Hypothalamus (tissue), 51 donors: ENCODE data around the gene CYP2D6.
"Not testable (repeated sequence)": the region's sequence is repeated elsewhere in the genome, so short reads cannot be mapped to it uniquely, and the experiment has no call there.

Source experiments
- DNase-seq, 51 donors: peaks; one replicate each; lab custom pipeline; 2025; lab: John Stamatoyannopoulos, UW

Gene CYP2D6

GRCh38 chr22:42160251-42160650 is 29.6 kb upstream of the CYP2D6 start:
- DNase-seq, result no peak

DNA sequence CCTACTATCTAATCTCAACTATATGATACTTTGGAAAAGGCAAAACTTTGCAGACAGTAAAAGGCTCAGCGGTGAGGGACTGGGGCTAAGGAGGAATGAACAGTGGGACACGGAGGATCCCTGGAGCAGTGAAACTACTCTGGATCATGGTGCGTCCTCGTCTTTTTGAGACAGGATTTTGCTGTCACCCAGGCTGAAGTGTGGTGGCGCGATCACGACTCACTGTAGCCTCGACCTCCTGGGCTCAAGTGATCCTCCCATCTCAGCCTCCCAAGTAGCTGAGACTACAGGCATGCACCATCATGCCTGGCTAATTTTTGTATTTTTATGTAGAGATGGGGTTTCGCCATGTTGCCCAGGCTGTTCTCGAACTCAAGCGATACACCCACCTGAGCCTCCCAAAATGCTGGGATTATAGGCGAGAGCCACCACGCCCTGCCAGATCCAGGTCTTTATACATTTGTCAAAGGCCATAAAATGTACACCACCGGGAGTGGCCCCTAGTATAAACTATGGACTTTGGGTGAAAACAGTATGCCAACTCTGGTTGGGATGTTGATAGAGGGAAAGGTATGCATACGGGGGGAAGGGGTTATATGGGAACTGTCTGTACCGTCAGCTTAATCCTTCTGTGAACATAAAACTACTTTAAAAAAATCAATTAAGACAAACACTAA is 28.0 kb upstream of the CYP2D6 start:
- DNase-seq, result no peak

- DNase-seq, result no peak
These were observed 26.0 kb upstream of the CYP2D6 start for GRCh38 chr22:42156598-42156997.

DNA sequence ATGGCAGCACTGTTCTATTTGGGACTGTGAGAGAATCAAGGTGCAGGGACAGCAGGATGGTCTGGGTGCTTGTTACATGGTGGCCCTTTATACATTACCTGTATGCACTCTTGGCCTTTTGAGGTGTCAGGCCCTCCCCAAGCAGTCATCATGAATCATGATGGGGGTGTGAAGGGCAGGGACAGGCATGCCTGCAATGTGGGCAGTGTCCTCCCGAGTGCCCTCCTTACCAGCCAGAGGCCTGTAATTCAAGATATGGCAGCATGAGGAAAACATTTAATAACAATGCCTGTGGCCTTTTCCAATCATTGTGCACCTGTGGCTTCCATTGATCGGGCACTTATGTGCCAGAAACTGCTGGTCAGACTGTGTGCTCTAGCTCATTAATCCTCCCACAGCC is 25.5 kb upstream of the CYP2D6 start:
- no peak for DNase-seq

GRCh38 chr22:42155053-42155543 is 24.5 kb upstream of the CYP2D6 start:
- no peak for DNase-seq

GRCh38 chr22:42154293-42155052 is 23.9 kb upstream of the CYP2D6 start:
- no peak for DNase-seq

GRCh38 chr22:42152661-42153270 is 22.2 kb upstream of the CYP2D6 start:
- no peak for DNase-seq

DNA sequence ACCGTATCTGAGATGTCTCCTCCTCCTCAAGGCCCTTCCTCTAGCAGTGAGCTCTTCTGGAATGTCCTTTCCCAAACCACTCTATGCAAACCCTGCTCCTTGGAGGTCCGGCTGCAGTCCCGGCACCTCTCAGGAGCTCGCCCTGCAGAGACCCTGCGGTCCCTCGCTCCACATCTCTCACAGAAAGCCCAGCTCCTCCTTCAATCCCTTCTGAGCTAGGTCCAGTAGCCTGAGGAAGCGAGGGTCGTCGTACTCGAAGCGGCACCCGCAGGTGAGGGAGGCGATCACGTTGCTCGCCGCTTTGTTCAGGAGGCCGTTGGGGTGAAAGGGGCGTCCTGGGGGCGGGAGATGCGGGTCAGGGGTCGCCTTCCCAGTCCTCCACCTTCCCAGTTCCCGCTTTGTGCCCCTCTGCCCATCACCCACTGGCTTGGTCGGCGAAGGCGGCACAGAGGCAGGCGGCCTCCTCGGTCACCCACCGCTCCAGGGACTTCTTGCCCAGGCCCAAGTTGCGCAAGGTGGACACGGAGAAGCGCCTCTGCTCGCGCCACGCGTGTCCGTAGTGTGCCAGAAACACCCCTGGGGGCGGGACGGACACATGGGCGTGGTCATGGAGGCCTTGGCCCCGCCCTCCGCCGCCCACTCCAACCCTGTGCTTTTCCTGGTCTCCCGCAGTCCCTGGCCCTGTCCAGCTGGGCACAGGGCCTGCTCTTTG is 21.5 kb upstream of the CYP2D6 start:
- DNase-seq, result no peak

DNA sequence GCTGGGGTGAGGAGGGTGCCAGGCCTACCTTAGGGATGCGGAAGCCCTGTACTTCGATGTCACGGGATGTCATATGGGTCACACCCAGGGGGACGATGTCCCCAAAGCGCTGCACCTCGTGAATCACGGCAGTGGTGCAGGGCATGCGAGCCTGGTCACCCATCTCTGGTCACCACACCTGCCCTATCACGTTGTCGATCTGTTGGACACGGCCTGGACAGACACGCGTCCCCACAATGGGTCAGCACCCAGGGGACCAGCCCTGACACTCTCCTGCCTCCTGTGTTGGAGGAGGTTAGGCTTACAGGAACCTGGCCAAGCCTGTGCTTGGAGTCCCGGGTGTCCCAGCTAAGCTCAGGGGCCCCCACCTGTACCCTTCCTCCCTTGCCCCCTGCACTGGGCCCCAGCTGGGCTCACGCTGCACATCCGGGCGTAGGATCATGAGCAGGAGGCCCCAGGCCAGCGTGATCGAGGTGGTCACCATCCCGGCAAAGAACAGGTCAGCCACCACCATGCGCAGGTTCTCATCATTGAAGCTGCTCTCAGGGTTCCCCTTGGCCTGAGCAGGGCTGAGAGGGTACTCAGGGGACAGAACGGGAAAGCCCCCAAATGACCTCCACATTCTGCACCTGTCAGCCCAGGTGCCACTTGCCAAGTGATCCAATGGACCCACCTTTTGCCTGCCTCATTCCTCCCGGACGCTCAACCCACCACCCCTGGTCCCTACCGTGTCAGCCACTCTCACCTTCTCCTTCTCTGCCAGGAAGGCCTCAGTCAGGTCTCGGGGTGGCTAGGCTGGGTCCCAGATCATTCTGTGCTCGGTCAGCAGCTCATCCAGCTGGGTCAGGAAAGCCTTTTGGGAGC is 20.3 kb upstream of the CYP2D6 start:
- no peak for DNase-seq

GRCh38 chr22:42149798-42150197 is 19.2 kb upstream of the CYP2D6 start:
- DNase-seq, result not testable (repeated sequence)

DNA sequence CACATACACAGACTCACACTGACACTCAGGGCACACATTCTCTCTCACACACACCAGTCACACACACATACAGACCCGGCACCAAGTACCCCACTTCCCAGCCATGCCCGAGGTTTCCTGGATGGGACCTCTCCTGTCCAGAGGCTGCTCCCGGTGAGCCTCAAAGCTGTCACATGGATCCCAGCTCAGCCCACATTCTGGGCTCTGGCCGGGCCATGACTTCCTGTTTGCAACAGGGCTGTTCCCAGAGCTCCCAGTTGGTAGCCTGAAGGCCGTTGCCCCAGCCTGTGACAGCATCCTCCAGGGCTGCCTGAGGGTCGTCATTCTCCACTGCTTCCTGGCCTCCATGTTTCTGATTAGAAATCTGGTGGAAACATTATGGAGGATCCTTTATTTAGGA is 14.6 kb upstream of the CYP2D6 start:
- no peak for DNase-seq

DNA sequence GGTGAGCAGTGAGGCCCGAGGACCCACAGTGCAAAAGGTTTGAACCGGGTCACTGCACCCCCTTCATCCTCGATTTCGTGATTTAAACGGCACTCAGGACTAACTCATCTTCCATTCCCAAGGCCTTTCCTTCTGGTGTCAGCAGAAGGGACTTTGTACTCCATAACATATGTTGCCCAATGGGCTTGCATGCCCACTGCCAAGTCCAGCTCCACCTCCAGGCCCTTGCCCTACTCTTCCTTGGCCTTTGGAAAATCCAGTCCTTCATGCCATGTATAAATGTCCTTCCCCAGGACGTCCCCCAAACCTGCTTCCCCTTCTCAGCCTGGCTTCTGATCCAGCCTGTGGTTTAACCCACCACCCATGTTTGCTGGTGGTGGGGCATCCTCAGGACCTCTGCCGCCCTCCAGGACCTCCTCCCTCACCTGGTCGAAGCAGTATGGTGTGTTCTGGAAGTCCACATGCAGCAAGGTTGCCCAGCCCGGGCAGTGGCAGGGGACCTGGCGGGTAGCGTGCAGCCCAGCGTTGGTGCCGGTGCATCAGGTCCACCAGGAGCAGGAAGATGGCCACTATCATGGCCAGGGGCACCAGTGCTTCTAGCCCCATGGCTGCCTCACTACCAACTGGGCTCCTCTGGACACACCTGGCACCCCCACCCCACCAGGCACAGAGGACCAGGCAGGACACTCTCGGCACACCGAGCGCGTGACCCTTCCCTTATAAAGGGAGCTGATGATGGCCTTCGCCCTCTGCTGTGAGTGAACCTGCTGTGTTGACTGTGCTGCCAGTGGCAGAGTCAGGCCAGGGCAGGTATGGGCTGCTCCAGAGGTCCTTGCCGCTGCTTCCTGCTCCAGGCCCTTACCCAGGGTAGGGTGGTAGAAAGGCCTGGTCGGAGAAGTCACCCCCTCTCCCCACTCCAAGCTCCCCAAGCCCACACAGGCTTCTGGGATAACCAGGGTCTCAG is 13.5 kb upstream of the CYP2D6 start:
- not testable (repeated sequence) for DNase-seq

GRCh38 chr22:42142771-42143461 is 12.3 kb upstream of the CYP2D6 start:
- no peak for DNase-seq

DNA sequence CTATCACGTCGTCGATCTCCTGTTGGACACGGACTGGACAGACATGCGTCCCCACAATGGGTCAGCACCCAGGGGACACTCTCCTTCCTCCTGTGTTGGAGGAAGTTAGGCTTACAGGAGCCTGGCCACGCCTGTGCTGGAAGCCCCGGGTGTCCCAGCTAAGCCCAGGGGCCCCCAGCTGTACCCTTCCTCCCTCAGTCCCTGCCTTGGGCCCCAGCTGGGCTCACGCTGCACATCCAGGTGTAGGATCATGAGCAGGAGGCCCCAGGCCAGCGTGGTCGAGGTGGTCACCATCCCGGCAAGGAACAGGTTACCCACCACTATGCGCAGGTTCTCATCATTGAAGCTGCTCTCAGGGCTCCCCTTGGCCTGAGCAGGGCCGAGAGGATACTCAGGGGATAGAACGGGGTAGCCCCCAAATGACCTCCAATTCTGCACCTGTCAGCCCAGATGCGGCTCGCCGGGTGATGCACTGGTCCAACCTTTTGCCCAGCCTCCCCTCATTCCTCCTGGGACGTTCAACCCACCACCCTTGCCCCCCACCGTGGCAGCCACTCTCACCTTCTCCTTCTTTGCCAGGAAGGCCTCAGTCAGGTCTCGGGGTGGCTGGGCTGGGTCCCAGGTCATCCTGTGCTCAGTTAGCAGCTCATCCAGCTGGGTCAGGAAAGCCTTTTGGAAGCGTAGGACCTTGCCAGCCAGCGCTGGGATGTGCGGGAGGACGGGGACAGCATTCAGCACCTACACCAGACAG is 10.9 kb upstream of the CYP2D6 start:
- not testable (repeated sequence) for DNase-seq

DNA sequence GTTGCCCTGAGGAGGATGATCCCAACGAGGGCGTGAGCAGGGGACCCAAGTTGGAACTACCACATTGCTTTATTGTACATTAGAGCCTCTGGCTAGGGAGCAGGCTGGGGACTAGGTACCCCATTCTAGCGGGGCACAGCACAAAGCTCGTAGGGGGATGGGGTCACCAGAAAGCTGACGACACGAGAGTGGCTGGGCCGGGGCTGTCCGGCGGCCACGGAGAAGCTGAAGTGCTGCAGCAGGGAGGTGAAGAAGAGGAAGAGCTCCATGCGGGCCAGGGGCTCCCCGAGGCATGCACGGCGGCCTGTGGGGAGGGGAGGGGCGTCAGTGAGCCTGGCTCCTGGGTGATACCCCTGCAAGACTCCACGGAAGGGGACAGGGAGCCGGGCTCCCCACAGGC is 9.5 kb upstream of the CYP2D6 start:
- not testable (repeated sequence) for DNase-seq

- DNase-seq, result not testable (repeated sequence)
These were observed 8.9 kb upstream of the CYP2D6 start for GRCh38 chr22:42139508-42139907.

GRCh38 chr22:42138972-42139371 is 8.4 kb upstream of the CYP2D6 start:
- no peak for DNase-seq
